HG03460 (cell line): ENCODE data around the gene PTPRF.

Experiments used
- ATAC-seq: cut with Tn5 transposase; IDR thresholded peaks from one replicate; pipeline ENCODE4 v1.9.1; 2021; ENCODE audit not compliant: unreplicated experiment

PTPRF gene

GRCh38 chr1:43653339-43653738 lies 122.7 kb downstream of the PTPRF start:
- no peak for ATAC-seq

- no peak for ATAC-seq
Measured at GRCh38 chr1:43653893-43654292, 123.2 kb downstream of the PTPRF start.

- no peak for ATAC-seq
Measured at GRCh38 chr1:43655953-43656352, 125.3 kb downstream of the PTPRF start.

DNA sequence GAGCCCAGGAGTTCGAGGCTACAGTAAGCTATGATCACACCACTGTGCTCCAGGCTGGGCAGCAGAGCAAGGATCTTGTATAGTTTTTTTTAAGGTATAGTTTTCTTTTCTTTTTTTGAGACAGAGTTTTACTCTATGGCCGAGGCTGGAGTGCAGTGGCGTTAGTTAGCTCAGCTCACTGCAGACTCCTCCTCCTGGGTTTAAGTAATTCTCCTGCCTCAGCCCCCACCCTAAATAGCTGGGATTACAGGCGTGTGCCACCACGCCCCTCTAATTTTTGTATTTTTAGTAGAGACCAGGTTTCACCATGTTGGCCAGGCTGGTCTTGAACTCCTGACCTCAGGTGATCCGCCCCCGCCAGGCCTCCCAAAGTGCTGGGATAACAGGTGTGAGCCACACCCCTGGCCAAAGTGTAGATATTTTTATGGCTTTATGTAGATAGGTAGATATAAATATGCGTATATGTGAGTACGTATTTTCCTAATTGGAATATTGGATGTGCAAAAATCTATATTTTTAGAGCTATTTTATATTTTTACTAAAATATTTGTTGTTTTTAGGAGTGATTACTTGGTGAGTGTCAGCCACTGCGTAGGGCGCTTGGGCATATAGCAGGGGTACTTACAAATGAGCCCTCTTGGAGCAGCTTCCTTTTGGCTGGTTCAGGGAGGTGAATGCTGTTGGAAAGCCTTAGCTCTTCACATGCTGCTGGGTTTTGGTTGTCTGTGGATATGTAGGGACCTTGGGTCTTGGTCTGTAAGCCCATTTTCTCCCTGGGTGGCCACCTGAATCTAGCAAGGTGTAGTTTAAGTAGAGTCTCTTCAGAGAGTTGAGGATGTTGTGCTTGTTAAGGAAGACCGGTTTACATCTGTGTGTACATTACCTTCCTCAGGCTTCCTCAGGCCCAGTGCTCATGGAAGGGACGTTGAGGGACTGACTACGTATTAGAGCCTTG lies 128.8 kb downstream of the PTPRF start:
- ATAC-seq, result no peak

- no peak for ATAC-seq
Measured at GRCh38 chr1:43660355-43660754, 129.7 kb downstream of the PTPRF start.

GRCh38 chr1:43664369-43664768 lies 133.7 kb downstream of the PTPRF start:
- no peak for ATAC-seq

- ATAC-seq, result no peak
Measured at GRCh38 chr1:43666608-43667007, 135.9 kb downstream of the PTPRF start.

DNA sequence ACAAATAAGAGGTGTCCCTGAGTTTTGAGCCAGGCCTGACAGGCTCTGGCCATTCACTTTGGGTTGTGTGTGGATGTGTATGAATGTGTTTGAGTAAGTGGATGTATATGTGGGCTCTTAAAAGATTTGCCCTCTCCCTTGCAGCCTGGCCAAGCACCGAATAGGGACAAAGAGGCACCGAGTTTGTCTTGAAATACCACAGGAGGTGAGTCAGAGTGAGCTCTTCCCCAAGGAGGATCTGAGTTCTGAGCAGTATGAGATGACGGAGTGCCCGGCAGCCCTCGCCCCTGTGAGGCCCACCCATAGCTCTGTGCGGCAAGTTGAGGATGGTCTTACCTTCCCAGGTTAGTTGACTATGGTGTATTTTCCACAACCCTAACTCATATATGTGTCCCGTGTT lies 138.3 kb downstream of the PTPRF start:
- ATAC-seq, result no peak

DNA sequence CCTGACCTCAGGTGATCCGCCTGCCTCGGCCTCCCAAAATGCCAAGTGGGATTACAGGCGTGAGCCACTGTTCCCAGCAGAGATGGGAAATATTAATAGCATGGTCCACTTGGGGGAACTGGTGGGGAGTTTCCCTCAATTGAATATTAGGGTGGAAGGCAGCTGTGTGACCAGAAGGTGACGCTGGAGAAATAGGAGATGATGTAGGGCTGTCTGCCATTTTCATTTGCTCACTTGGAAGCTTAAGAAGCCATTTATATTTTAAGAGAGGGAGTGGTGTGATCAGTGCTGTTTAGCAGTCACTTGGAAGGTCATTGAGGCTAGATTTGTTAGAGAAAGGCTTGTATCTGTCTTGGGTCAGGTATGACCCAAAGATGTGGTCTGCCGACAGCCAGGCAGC lies 139.2 kb downstream of the PTPRF start:
- ATAC-seq, result no peak

- ATAC-seq, result no peak
Measured at GRCh38 chr1:43671193-43671592, 140.5 kb downstream of the PTPRF start.

DNA sequence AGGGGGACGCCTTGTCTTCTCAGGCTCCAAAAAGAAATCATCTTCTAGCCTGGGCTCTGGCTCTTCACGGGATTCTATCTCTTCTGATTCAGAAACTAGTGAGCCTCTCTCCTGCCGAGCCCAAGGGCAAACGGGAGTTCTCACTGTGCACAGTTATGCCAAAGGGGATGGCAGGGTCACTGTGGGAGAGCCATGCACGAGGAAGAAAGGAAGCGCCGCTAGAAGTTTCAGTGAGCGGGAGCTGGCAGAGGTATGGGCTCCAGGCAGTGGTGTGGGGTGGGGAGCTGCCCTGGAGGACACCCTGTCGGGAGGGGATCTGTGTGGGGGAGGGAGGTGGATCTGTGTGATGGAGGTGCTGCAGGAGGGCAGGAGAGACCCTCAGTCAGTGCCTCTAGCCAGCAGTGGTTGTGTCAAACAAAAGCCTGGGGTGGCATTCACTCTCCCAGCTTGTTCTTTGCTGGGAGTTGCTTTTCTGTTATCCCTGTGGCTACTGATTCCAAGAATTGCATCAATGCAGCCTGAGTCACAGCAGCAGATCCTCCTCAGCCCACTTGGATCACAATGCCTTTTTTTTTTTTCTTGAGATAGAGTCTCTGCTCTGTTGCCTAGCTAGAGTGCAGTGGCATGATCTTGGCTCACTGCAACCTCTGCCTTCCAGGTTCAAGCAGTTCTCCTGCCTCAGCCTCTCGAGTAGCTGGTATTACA lies 141.1 kb downstream of the PTPRF start:
- ATAC-seq, result no peak

- no peak for ATAC-seq
Measured at GRCh38 chr1:43673261-43673660, 142.6 kb downstream of the PTPRF start.
